Measurements from ENCODE around the gene KHDRBS2.

DNA sequence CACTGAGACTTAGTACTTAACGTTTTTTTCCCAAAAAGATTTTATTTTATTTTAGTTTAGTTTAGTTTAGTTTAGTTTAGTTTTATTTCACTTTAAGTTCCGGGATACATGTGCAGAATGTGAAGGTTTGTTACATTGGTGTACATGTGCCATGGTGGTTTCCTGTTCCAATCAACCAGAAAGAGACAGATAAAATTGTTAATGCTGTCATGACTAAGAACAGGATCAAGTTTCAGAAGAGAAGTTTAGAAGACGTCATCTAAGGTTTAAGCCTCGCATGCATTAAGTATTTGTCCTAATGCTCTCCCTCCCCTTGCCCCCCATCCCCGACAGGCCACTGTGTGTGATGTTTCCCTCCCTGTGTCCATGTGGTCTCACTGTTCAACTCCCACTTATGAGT is 540.0 kb downstream of the KHDRBS2 start:
- TF ChIP-seq, protein P1, sequence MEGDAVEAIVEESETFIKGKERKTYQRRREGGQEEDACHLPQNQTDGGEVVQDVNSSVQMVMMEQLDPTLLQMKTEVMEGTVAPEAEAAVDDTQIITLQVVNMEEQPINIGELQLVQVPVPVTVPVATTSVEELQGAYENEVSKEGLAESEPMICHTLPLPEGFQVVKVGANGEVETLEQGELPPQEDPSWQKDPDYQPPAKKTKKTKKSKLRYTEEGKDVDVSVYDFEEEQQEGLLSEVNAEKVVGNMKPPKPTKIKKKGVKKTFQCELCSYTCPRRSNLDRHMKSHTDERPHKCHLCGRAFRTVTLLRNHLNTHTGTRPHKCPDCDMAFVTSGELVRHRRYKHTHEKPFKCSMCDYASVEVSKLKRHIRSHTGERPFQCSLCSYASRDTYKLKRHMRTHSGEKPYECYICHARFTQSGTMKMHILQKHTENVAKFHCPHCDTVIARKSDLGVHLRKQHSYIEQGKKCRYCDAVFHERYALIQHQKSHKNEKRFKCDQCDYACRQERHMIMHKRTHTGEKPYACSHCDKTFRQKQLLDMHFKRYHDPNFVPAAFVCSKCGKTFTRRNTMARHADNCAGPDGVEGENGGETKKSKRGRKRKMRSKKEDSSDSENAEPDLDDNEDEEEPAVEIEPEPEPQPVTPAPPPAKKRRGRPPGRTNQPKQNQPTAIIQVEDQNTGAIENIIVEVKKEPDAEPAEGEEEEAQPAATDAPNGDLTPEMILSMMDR (IDR thresholded peaks at IDR 0.05; ENCODE audit: low read depth, low read length), result no peak
- TF ChIP-seq EZH2phosphoT487 (IDR thresholded peaks at IDR 0.05; ENCODE audit: low read depth), result no peak
